Activated naive CD8-positive, alpha-beta T cell treated with anti-CD3 and anti-CD28 coated beads, Interleukin-2, amount 50 U/mL, for 24 hours (primary cell): ENCODE data around the gene CLDN4.

Experiments used
- ATAC-seq: fragments of 150-1000 bp; cut with Tn5 transposase; one replicate; pipeline ENCODE4 v1.10.0; 2021
- DNase-seq: peaks from one replicate; pipeline ENCODE4 v3.0.0; 2021
- H3K27ac Mint-ChIP-seq: one replicate; pipeline ENCODE4 v1.8.0; 2021; ENCODE audit warnings: mild to moderate bottlenecking, mixed read lengths
- H3K27me3 Mint-ChIP-seq: one replicate; pipeline ENCODE4 v1.8.0; 2021; ENCODE audit warnings: mixed read lengths
- H3K36me3 Mint-ChIP-seq: one replicate; pipeline ENCODE4 v1.8.0; 2021; ENCODE audit warnings: low read depth, mixed read lengths
- H3K4me1 Mint-ChIP-seq: one replicate; pipeline ENCODE4 v1.8.0; 2021; ENCODE audit warnings: mixed read lengths
- H3K4me3 Mint-ChIP-seq: one replicate; pipeline ENCODE4 v1.8.0; 2021; ENCODE audit warnings: mild to moderate bottlenecking, moderate library complexity, mixed read lengths
- H3K9me3 Mint-ChIP-seq: one replicate; pipeline ENCODE4 v1.8.0; 2021; ENCODE audit warnings: mixed read lengths

Gene CLDN4

DNA sequence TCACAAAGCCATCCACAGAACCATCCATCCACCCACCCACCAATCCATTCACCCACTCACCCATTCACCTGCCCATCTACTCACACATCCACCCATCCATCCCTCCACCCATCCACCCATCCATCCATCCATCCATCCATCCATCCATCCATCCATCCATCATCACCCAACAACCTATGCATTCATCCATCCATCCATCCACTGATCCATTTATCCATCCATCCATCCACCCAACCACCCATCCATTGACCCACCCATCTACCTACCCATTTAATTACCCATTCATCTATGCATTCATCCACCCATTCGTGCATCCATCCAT, 35.6 kb downstream of the CLDN4 start:
- Mint-ChIP-seq H3K4me3 (no peak overlapping the region), H3K36me3 (no peaks in the 10 kb centered on the region), H3K27me3 (no peaks in the 10 kb centered on the region), H3K9me3 (no peaks in the 10 kb centered on the region), H3K27ac (no peak overlapping the region), H3K4me1 (no peaks in the 10 kb centered on the region)
- ATAC-seq (no peak), DNase-seq (no peak)

DNA sequence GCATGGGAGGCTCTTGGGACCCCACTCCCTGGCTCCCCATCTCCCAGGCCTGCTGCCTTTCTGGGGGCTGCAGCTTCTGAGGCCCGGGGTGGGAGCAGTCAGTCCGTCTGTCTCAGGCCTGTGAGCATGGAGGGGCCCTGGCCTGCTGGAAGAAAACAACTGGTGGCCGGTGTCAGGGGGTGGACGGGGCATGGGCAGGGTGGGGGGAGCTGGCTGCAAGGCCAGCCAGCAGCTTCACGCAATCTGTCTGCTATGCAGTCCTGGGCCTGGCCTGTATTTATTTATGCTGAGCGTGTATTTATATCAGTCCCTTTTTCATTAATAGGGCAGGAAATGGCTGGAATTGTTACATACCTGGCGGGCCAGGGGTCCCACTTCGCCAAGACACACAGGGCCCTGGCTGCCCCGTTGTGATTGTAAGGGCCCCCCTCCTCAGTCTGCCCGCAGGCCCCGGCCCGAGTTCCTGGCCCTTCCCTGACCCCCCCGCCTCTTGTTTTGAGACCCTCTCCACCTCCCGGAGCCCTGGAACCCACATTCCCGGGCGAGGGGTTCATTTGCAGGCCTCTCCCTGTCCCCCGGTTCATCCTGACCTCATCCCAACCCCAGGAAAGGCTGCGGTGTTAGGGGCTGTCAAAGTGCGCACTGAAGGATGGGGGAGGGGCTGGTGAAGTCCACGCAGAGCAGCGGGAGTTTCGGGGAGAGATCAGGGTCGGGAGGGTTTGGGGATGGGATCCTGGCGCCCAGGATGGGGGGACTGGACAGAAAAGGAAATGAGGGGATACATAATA, 38.4 kb downstream of the CLDN4 start:
- no peak overlapping the region for H3K4me3 Mint-ChIP-seq
- no peak for ATAC-seq
- DNase-seq, result no peak
- no peaks in the 10 kb centered on the region for H3K4me1 Mint-ChIP-seq
- H3K36me3 Mint-ChIP-seq, result no peaks in the 10 kb centered on the region
- H3K9me3 Mint-ChIP-seq, result no peaks in the 10 kb centered on the region
- H3K27ac Mint-ChIP-seq, result no peak overlapping the region
- no peaks in the 10 kb centered on the region for H3K27me3 Mint-ChIP-seq

DNA sequence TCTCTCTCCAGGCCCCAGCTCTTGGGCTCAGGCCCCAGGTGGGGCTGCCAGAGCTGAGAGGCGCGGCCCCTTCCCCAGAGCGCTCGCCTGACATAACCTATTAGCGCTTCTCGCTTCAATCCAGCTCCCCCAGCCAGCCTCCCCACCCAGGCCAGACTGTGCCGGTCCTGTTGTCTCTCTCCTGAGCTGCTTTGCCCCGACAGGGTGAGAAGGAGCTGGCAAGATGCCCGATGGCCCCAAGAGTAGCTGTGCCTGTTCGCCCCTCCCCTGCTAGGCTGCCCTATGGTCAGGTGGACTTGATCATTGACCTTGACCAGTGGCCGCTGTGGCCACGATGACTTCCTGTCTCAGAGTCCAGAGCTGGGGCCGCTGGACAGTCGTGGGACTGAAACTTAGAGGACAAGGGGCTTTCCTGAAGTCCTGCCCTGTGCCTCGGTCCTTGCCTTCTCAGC, 39.3 kb downstream of the CLDN4 start:
- Mint-ChIP-seq H3K27ac (no peak overlapping the region), H3K4me1 (no peaks in the 10 kb centered on the region), H3K4me3 (no peak overlapping the region), H3K27me3 (no peaks in the 10 kb centered on the region), H3K36me3 (no peaks in the 10 kb centered on the region), H3K9me3 (no peaks in the 10 kb centered on the region)
- no peak for DNase-seq
- no peak for ATAC-seq

DNA sequence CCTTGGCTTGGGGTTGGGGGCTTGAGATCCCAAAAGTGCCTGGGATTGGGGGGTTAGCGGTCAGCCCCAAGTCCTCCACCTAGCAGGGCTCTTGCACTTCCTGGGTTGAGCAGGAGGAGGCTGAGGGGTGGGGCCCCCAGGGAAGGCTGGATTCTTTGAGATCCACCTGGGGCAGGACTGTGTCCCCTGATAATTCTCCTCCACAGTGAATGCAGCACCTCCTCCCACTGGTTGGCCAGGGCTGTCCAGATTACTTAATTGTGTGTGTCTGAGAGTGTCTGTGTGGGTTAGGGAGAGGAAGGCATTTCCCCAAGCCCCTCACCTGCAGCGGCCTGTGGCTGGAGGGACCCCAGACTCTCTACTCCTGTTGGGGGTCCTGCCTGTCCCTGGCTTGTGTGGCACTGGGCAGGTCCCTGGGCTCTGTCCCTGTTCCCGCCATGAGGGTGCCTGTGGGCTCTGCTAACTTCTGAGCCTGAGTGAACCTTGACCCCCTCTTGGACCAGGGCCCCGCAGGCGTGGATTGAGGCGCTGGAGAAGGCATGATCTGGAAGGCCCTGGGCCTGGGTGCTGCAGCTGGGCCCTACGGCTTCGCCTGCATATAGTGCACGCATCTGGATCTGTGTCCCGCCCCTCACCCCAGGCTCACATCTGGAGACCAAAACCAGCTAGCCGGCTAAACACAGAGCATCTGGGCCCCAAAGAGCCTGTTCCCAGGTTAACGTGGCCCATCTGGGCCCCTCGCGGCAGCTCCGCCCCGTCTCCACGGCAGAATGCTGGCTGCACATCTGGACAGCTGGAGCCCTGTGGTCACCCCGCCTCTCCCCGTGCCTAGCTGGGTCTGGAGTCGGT, 40.6 kb downstream of the CLDN4 start:
- Mint-ChIP-seq H3K27ac (no peak overlapping the region), H3K9me3 (no peaks in the 10 kb centered on the region), H3K4me3 (no peak overlapping the region), H3K36me3 (no peaks in the 10 kb centered on the region), H3K27me3 (no peaks in the 10 kb centered on the region), H3K4me1 (no peaks in the 10 kb centered on the region)
- ATAC-seq (peak; percentile 17), DNase-seq (no peak)

DNA sequence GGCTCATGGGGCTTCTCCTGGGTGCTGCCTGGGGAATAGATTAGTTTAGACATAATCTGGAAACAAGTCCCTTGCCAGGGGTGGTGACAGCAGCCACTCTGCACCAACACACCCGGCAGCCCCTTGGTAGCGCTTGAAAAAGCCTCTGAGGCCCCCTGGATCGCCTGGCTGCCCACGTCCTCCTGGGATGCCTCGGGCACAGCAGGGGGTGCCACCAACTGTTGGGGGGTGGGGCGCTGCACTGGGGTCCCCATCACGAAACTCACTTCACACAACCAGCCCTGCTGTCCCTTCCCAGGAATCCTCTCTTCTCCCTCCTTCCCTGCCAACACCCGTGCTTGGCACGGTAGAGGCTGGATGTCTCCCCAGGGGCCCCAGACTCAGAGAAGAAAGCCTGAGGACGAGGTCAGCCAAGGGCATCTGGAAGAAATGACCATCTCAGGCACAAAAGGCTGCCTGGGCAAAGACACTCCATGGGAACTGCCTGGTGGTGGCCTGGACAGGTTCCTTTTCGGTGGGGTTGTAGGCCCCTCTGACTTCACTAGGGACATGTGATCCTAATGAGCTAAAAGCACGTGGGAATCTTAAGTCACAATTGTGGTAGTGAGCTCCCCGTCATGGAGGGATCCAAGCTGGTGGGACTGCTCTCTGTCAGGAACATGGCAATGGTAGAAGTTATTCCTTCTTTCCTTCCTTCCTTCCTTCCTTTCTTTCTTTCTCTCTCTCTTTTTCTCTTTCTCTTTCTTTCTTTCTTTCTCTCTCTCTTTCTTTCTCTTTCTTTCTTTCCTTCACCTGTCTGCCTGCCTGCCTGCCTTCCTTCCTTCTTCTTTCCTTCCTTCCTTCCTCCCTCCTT, 41.5 kb downstream of the CLDN4 start:
- ATAC-seq (no peak), DNase-seq (no peak)
- H3K4me3 Mint-ChIP-seq, result no peak overlapping the region
- H3K4me1 Mint-ChIP-seq, result no peaks in the 10 kb centered on the region
- no peaks in the 10 kb centered on the region for H3K36me3 Mint-ChIP-seq
- no peaks in the 10 kb centered on the region for H3K9me3 Mint-ChIP-seq
- no peaks in the 10 kb centered on the region for H3K27me3 Mint-ChIP-seq
- H3K27ac Mint-ChIP-seq, result no peak overlapping the region

DNA sequence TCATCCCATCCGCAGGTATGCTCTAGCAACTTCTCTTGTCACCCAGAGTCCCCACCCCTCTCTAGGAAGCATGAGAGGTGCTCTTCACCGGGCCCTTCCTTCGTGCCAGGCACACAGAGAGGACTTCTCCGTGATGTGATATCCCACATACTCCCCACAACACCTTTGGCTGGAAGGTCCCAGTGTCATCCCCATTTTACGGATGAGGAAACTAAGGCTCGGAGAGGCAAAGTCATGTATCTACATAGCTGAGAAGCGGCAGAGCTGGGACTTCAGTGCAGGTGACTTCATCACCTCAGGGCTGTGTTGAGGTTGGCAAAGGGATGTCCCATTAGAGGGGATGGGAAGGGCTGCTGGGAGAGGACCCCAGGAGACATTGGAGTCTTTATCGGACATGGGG, 45.6 kb downstream of the CLDN4 start:
- H3K4me1 Mint-ChIP-seq, result no peaks in the 10 kb centered on the region
- H3K36me3 Mint-ChIP-seq, result no peaks in the 10 kb centered on the region
- ATAC-seq, result no peak
- no peak overlapping the region for H3K27ac Mint-ChIP-seq
- H3K27me3 Mint-ChIP-seq, result peaks cover 1% of the 10 kb centered on the region
- no peak for DNase-seq
- H3K4me3 Mint-ChIP-seq, result no peak overlapping the region
- no peaks in the 10 kb centered on the region for H3K9me3 Mint-ChIP-seq

DNA sequence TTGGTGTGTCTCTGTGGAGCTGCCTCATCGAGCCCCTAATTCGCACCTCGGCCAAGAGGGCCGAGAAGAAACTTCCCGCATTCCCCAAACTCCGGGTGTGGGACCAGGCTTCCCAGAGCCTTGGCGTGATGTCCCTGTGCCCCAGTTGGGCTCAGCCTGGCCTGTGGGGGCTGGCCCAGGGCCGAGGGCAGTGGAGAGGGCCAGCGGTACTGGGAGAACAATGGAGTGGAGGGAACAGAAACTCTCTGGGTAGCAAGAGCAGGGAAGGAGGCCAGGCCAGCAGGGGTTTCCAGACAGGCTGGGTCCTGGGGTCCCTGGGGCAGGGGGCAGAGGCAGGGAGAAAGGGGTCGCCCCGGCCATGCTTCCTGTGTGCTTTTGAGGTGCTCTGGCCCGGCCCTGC, 46.2 kb downstream of the CLDN4 start:
- H3K9me3 Mint-ChIP-seq, result no peaks in the 10 kb centered on the region
- H3K27ac Mint-ChIP-seq, result no peak overlapping the region
- H3K4me3 Mint-ChIP-seq, result no peak overlapping the region
- no peak for ATAC-seq
- H3K27me3 Mint-ChIP-seq, result peaks cover 2% of the 10 kb centered on the region
- no peaks in the 10 kb centered on the region for H3K4me1 Mint-ChIP-seq
- DNase-seq, result no peak
- H3K36me3 Mint-ChIP-seq, result no peaks in the 10 kb centered on the region

DNA sequence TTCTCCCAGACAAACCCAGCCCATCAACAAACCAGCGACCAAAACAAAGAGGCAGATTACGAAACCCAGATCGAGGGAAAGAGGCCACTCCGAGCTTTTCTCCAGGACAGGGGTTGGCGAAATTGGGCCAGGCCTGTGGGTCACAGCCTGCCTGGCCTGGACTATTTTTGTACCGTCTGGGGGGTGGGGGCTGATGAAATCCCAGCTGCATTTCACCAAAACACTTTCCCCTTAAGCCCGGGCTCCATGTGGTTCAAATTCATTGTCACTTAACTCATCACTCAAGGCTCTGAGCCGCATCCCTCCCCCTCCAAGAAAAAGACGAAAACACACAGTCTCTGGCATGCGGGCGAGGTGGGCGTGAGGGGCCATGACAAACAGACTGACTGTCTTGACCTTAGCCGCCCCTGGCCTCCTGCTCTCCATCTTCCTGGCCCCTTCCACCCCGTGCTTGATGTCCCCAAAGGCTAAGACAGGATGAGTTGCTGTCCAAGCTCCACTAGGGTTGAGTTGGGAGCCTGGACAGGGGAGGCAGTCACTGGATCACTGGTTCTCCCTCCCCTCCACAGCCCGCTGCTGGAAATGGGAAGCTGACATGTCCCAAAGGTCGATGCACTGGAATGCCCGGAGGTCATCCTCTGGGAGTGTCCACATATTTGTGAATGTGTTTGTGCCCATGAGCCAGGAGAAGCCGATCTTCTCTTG, 49.3 kb downstream of the CLDN4 start:
- no peaks in the 10 kb centered on the region for H3K9me3 Mint-ChIP-seq
- H3K4me1 Mint-ChIP-seq, result no peaks in the 10 kb centered on the region
- ATAC-seq (no peak), DNase-seq (no peak)
- H3K27me3 Mint-ChIP-seq, result peaks cover 2% of the 10 kb centered on the region
- no peaks in the 10 kb centered on the region for H3K36me3 Mint-ChIP-seq
- no peak overlapping the region for H3K27ac Mint-ChIP-seq
- H3K4me3 Mint-ChIP-seq, result no peak overlapping the region

DNA sequence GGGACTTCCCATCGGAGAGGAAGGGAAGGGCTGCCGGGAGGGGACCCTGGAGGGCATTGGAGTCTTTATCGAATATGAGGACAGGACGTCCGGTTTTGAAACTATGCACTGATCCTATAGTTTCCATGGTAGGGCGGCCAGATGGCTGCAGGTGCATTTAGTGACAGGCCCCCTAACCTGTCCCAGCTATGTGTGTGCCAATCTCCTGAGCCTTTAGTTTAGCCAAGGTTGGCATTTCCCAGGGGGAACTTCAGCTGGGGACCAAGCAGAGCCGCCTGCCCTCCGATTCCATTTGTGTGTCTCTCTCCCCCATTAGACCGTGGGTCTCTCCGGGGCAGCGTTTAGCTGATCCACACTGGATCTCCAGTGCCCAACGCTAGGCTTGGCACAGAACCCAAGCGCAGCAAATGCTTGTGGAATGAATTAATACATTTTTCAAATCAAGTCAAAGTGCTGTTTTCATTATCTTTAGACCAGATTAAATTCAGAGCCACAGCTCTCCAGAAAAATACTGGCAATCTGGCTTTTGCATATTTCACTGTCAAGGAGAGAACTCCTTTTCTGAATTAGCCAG, 50.0 kb downstream of the CLDN4 start:
- ATAC-seq, result no peak
- H3K27ac Mint-ChIP-seq, result no peak overlapping the region
- no peaks in the 10 kb centered on the region for H3K36me3 Mint-ChIP-seq
- DNase-seq, result no peak
- no peaks in the 10 kb centered on the region for H3K4me1 Mint-ChIP-seq
- H3K4me3 Mint-ChIP-seq, result no peak overlapping the region
- no peaks in the 10 kb centered on the region for H3K9me3 Mint-ChIP-seq
- H3K27me3 Mint-ChIP-seq, result peaks cover 2% of the 10 kb centered on the region

DNA sequence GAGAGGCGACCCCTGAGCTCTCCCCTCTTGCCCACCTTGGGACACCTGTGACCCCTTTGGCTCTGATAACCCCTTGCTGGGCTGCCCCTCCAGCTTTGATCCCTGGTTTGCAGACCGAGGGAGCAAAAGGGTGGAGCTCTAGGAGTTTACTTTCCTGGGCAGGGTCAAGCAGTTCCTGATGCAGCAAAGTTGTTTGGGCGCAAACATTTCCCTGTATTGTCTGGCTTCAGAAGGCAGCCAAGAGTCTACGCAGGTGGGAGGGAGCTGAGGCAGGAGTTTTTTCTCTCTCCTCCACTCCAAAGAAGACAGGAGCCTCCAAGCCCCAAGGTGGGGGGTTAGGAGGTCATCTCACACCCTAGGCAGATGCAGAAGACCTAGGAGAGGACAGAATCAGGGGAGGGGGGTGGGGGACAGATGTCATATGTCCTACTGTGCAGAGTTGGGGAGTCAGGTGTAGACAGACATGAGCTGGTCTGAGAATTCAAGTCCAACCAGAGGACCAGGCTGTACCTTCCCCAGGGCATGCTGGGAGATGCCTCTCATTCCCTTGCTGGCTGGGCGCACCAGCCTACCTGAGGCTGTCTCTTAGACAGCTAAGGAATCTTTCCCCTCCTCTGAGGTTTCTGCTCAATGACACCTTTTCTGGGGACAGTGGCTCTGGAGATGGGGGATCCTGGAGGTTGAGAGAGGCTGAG, 50.7 kb downstream of the CLDN4 start:
- Mint-ChIP-seq H3K36me3 (no peaks in the 10 kb centered on the region), H3K9me3 (no peaks in the 10 kb centered on the region), H3K27ac (no peak overlapping the region), H3K4me3 (no peak overlapping the region), H3K27me3 (peaks cover 5% of the 10 kb centered on the region), H3K4me1 (no peaks in the 10 kb centered on the region)
- ATAC-seq (no peak), DNase-seq (no peak)

DNA sequence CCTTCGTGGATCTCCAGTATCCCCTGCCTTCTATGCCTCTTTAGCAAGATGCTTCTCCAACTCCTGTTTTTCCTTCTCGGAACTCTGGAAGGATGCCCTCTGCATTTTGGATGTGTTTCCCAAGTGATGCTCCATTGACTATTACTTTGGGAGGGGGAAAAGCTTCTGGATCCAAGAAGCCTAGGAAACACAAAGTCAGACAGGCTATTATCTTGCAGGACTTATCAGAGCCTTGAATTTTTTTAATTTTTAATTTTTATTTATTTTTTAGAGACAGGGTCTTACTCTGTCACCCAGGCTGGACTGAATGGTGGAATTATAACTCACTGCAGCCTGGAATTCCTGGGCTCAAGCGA, 51.2 kb downstream of the CLDN4 start:
- Mint-ChIP-seq H3K4me3 (no peak overlapping the region), H3K27ac (no peak overlapping the region), H3K9me3 (no peaks in the 10 kb centered on the region), H3K36me3 (no peaks in the 10 kb centered on the region), H3K4me1 (no peaks in the 10 kb centered on the region), H3K27me3 (peaks cover 6% of the 10 kb centered on the region)
- DNase-seq (no peak), ATAC-seq (no peak)
